ENCODE results near the gene SLC26A6. TPM values are rescaled to one million over a fixed set of nuclear protein-coding genes. Genes with fewer than 3 reads are reported as not detected.

Gene SLC26A6
- total and polyA plus RNA-seq, 8 donors, result 14.8 to 279 (median 54.0) TPM

GRCh38 chr3:48596157-48596556 is 39.1 kb downstream of the SLC26A6 start:
- H3K4me1 ChIP-seq, result peaks cover 29 to 46% (median 38%) of the 10 kb centered on the region in 4 donors
- 44 to 75% (median 58%) methylated on average over 5 of the region's 5 CpGs for WGBS, 5 donors
- H3K27ac ChIP-seq, result peak overlapping the region in 3 of 5 donors; percentile 82 to 84 (median 83)
- TF ChIP-seq EP300 (IDR thresholded peaks at IDR 0.05), result no peak
- TF ChIP-seq POLR2A (IDR thresholded peaks at IDR 0.05), result no peak
- intact Hi-C loops (cut with DNase I; ENCODE audit: low total_unique reads), result no loop called here
- H3K27me3 ChIP-seq, result peaks cover 0 to 36% (median 4%) of the 10 kb centered on the region in 3 donors
- DNase-seq, result no peak
- peaks cover 30 to 50% (median 40%) of the 10 kb centered on the region in 4 donors for H3K36me3 ChIP-seq
- no peaks in the 10 kb centered on the region for H3K9me3 ChIP-seq
- H3K4me3 ChIP-seq, result no peak overlapping the region

DNA sequence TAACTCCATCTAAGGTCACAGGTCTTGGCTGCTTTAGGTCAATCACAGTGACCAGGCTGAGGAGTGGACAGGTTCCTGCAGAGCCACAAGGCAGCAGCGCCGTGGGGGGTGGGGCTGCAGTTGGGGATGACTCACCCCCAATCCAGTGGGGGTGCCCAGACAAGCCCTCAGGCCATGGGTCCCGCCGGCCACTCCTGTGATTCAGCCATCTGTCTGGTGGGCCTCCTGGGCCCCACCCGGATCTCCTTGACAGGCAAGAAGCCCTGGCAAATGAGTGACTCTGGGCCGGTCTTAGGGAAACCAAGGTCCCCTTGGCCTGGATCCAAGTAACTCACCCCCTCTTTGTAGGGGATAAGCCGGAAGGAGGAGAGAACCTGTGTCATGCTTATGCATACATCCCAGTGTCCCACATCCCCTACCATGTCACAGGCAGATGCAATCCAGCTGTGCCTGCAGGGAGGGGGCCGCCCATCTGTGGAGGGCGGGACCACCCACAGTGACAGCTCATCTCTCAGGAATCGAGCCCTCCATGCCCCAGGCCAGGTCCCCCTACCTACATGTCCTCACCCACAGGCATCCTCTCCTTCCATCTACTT is 39.6 kb downstream of the SLC26A6 start:
- WGBS, 5 donors, result 13 to 29% (median 21%) methylated on average over 9 to 10 of the region's 10 CpGs
- peak; percentile 34 to 60 for DNase-seq
- peaks cover 25 to 44% (median 35%) of the 10 kb centered on the region in 4 donors for H3K36me3 ChIP-seq
- H3K27me3 ChIP-seq, result peaks cover 0 to 36% (median 4%) of the 10 kb centered on the region in 3 donors
- H3K4me1 ChIP-seq, result peaks cover 29 to 46% (median 38%) of the 10 kb centered on the region in 4 donors
- intact Hi-C loops (cut with DNase I; ENCODE audit: low total_unique reads), result no loop called here
- peak overlapping the region in 3 of 4 donors; percentile 34 to 40 (median 36) for H3K4me3 ChIP-seq
- H3K9me3 ChIP-seq, result no peaks in the 10 kb centered on the region
- TF ChIP-seq EP300 (IDR thresholded peaks at IDR 0.05), result no peak
- TF ChIP-seq, protein P1, sequence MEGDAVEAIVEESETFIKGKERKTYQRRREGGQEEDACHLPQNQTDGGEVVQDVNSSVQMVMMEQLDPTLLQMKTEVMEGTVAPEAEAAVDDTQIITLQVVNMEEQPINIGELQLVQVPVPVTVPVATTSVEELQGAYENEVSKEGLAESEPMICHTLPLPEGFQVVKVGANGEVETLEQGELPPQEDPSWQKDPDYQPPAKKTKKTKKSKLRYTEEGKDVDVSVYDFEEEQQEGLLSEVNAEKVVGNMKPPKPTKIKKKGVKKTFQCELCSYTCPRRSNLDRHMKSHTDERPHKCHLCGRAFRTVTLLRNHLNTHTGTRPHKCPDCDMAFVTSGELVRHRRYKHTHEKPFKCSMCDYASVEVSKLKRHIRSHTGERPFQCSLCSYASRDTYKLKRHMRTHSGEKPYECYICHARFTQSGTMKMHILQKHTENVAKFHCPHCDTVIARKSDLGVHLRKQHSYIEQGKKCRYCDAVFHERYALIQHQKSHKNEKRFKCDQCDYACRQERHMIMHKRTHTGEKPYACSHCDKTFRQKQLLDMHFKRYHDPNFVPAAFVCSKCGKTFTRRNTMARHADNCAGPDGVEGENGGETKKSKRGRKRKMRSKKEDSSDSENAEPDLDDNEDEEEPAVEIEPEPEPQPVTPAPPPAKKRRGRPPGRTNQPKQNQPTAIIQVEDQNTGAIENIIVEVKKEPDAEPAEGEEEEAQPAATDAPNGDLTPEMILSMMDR (IDR thresholded peaks at IDR 0.05), result no peak
- no peak for TF ChIP-seq POLR2A (IDR thresholded peaks at IDR 0.05)
- TF ChIP-seq POLR2AphosphoS5 (IDR thresholded peaks at IDR 0.05), result peak in 1 of 3 donors; percentile 3
- peak overlapping the region in 3 of 5 donors; percentile 82 to 84 (median 83) for H3K27ac ChIP-seq

DNA sequence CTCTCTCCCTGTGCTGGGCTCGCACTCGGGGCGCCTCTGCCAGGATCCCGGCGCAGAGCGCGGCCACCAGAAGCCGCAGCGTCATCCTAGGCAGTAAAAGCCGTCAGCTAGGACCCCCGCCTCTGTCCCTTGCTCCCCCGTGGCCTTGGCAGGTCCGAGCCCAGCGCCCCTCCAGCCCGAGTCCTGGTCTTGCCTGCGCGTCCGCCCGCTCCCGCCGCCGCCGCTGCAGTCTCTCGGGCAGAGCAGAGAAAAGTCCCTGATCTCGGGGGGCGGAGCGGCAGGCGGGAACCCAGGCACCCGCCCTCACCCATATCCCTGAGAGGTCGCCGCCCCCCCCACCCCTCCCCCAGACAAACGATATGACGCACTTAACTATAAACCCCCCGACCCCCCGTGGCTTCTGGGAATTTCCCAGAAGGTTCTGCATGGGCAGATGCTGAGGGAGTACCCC is 40.2 kb downstream of the SLC26A6 start, which contains the start of gene COL7A1:
TSS of gene COL7A1 (minus strand) at position 255 of the 451 bp plus-strand sequence. CDS start at position 85, 170 bp downstream.
- Histone ChIP-seq H3K4me3 (peak within 1 kb of the TSS; percentile 34 to 40 (median 36)), H3K27ac (peak within 1 kb of the TSS in 3 of 5 donors; percentile 82 to 84 (median 83)), H3K36me3 (peaks cover 20 to 39% (median 30%) of the 10 kb centered on the region in 4 donors), H3K27me3 (peaks cover 0 to 36% (median 4%) of the 10 kb centered on the region in 3 donors), H3K9me3 (no peaks in the 10 kb centered on the region), H3K4me1 (peaks cover 29 to 46% (median 38%) of the 10 kb centered on the region in 4 donors)
- WGBS, 5 donors, result 1 to 6% (median 5%) methylated on average over 15 to 35 of the region's 35 CpGs
- TF ChIP-seq POLR2A (IDR thresholded peaks at IDR 0.05) (no peak), EP300 (IDR thresholded peaks at IDR 0.05) (no peak), POLR2AphosphoS5 (IDR thresholded peaks at IDR 0.05) (no peak)
- TF ChIP-seq, protein P1 (IDR thresholded peaks at IDR 0.05), result no peak
- intact Hi-C loops (cut with DNase I; ENCODE audit: low total_unique reads), result no loop called here
- DNase-seq, result peak in 1 of 2 donors; percentile 56

- TF ChIP-seq POLR2AphosphoS5 (IDR thresholded peaks at IDR 0.05), result no peak
- no peak for TF ChIP-seq EP300 (IDR thresholded peaks at IDR 0.05)
- TF ChIP-seq, protein P1 (IDR thresholded peaks at IDR 0.05), result no peak
- no peak for TF ChIP-seq POLR2A (IDR thresholded peaks at IDR 0.05)
- Histone ChIP-seq H3K9me3 (no peaks in the 10 kb centered on the region), H3K4me3 (peak overlapping the region; percentile 34 to 40 (median 36)), H3K27me3 (peaks cover 0 to 38% (median 4%) of the 10 kb centered on the region in 3 donors), H3K27ac (peak overlapping the region in 2 of 5 donors; percentile 40 to 83), H3K36me3 (peaks cover 14 to 33% (median 24%) of the 10 kb centered on the region in 4 donors), H3K4me1 (peaks cover 25 to 43% (median 35%) of the 10 kb centered on the region in 4 donors)
- WGBS, 5 donors, result 19 to 39% (median 28%) methylated on average over 37 to 39 of the region's 39 CpGs
- intact Hi-C loops (cut with DNase I; ENCODE audit: low total_unique reads), result no loop called here
- DNase-seq, result peak in 1 of 2 donors; percentile 30
These were observed 40.7 kb downstream of the SLC26A6 start for GRCh38 chr3:48594417-48595049.
